ENCODE results near the gene ZDHHC7. TPM values are rescaled to one million over a fixed set of nuclear protein-coding genes. Genes with fewer than 3 reads are reported as not detected.

Gene ZDHHC7
- total and polyA plus RNA-seq, 9 of the 15 experiments (the other 6 are each of a cell fraction or from before 2014, with no cell fraction given), result 1.7 to 49.7 (median 37.4) TPM

DNA sequence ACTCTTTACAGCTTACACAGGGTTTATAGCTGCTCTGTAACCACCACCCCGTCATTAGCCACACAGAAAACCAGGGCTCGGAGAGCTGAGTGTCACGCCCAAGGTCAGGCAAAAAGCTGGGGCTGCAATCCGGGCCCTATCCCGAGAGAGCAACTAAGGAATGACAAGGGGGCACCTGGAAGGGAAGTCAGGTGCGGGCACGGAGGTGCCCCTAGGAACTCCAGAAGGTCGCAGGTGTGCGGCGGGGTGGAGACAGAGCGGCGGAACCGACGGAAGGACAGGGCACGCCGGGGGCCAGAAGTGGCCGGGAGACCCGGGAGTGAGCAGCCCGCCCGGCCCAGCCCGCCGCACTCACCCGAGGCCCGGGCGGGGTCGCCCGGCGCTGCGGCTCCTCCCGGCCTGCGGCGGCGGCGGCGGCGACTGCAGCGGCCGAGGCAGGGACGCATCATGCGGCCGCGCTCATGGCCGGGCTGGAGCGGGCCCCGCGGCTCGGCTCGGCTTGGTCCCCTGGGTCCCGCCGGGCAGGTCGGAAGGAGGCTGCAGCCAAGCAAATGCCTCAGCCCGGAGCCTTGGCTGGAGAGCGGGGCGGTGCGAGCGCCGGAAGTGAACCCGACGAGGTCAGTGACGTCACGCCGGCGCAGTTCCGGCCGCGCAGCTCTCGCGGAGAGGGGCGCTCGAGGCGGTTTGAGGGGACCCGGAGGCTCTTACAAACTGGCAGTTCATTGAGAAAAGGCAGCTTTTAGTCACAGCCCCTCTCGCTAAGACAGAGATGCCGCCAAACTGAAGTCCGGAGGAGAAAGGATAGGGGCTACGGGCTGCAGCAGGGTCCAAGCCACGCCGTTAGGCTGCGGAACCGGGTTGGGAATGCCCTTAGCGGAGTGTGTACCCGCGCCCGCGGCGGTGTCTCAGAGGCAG, at the start of gene ZDHHC7 (continued):
- TF ChIP-seq, protein P1, sequence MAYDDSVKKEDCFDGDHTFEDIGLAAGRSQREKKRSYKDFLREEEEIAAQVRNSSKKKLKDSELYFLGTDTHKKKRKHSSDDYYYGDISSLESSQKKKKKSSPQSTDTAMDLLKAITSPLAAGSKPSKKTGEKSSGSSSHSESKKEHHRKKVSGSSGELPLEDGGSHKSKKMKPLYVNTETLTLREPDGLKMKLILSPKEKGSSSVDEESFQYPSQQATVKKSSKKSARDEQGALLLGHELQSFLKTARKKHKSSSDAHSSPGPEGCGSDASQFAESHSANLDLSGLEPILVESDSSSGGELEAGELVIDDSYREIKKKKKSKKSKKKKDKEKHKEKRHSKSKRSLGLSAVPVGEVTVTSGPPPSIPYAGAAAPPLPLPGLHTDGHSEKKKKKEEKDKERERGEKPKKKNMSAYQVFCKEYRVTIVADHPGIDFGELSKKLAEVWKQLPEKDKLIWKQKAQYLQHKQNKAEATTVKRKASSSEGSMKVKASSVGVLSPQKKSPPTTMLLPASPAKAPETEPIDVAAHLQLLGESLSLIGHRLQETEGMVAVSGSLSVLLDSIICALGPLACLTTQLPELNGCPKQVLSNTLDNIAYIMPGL (CRISPR knock-in tag; IDR thresholded peaks at IDR 0.05), result peak; percentile 69; the same call in 1 of the 2 replicates
- TF ChIP-seq BACH1 (tag; IDR thresholded peaks at IDR 0.05), result no peak
- no peak for TF ChIP-seq TEAD2 (tag; IDR thresholded peaks at IDR 0.05)
- TF ChIP-seq, protein P2, sequence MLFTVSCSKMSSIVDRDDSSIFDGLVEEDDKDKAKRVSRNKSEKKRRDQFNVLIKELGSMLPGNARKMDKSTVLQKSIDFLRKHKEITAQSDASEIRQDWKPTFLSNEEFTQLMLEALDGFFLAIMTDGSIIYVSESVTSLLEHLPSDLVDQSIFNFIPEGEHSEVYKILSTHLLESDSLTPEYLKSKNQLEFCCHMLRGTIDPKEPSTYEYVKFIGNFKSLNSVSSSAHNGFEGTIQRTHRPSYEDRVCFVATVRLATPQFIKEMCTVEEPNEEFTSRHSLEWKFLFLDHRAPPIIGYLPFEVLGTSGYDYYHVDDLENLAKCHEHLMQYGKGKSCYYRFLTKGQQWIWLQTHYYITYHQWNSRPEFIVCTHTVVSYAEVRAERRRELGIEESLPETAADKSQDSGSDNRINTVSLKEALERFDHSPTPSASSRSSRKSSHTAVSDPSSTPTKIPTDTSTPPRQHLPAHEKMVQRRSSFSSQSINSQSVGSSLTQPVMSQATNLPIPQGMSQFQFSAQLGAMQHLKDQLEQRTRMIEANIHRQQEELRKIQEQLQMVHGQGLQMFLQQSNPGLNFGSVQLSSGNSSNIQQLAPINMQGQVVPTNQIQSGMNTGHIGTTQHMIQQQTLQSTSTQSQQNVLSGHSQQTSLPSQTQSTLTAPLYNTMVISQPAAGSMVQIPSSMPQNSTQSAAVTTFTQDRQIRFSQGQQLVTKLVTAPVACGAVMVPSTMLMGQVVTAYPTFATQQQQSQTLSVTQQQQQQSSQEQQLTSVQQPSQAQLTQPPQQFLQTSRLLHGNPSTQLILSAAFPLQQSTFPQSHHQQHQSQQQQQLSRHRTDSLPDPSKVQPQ (CRISPR knock-in tag; IDR thresholded peaks at IDR 0.05; ENCODE audit: borderline replicate concordance), result no peak
- TF ChIP-seq, protein P3, sequence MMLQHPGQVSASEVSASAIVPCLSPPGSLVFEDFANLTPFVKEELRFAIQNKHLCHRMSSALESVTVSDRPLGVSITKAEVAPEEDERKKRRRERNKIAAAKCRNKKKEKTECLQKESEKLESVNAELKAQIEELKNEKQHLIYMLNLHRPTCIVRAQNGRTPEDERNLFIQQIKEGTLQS (IDR thresholded peaks at IDR 0.05), result peak; percentile 96
- TF ChIP-seq, protein P3 (CRISPR knock-in tag; conservative IDR thresholded peaks at IDR 0.05), result no peak
- no peak for TF ChIP-seq ZNF274 (IDR thresholded peaks at IDR 0.05; ENCODE audit: borderline replicate concordance, low read depth, low read length)
- peak; percentile 96 for TF ChIP-seq GABPB1 (CRISPR knock-in tag; IDR thresholded peaks at IDR 0.05)
- peak; percentile 99 for TF ChIP-seq POLR2A (conservative IDR thresholded peaks at IDR 0.05)
- no peak for TF ChIP-seq YBX1 (IDR thresholded peaks at IDR 0.05)
- TF ChIP-seq, protein P4, sequence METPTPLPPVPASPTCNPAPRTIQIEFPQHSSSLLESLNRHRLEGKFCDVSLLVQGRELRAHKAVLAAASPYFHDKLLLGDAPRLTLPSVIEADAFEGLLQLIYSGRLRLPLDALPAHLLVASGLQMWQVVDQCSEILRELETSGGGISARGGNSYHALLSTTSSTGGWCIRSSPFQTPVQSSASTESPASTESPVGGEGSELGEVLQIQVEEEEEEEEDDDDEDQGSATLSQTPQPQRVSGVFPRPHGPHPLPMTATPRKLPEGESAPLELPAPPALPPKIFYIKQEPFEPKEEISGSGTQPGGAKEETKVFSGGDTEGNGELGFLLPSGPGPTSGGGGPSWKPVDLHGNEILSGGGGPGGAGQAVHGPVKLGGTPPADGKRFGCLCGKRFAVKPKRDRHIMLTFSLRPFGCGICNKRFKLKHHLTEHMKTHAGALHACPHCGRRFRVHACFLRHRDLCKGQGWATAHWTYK (CRISPR knock-in tag; IDR thresholded peaks at IDR 0.05), result peak; percentile 79; the same call in 1 of the 2 replicates
- peak in 1 of 2 experiments; percentile 53; a peak in 2 of 4 replicates for TF ChIP-seq FOXK2 (conservative IDR thresholded peaks at IDR 0.05 in 1 of 2, IDR thresholded peaks at IDR 0.05 in 1 of 2; ENCODE audit: low read depth in 2 of 2)
- TF ChIP-seq MEIS2 (IDR thresholded peaks at IDR 0.05; ENCODE audit: partially characterized antibody), result no peak
- TF ChIP-seq NFIX (CRISPR knock-in tag; IDR thresholded peaks at IDR 0.05; ENCODE audit: low read depth), result no peak
- TF ChIP-seq, protein P5, sequence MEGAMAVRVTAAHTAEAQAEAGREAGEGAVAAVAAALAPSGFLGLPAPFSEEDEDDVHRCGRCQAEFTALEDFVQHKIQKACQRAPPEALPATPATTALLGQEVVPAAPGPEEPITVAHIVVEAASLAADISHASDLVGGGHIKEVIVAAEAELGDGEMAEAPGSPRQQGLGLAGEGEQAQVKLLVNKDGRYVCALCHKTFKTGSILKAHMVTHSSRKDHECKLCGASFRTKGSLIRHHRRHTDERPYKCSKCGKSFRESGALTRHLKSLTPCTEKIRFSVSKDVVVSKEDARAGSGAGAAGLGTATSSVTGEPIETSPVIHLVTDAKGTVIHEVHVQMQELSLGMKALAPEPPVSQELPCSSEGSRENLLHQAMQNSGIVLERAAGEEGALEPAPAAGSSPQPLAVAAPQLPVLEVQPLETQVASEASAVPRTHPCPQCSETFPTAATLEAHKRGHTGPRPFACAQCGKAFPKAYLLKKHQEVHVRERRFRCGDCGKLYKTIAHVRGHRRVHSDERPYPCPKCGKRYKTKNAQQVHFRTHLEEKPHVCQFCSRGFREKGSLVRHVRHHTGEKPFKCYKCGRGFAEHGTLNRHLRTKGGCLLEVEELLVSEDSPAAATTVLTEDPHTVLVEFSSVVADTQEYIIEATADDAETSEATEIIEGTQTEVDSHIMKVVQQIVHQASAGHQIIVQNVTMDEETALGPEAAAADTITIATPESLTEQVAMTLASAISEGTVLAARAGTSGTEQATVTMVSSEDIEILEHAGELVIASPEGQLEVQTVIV (CRISPR knock-in tag; IDR thresholded peaks at IDR 0.05; ENCODE audit: borderline replicate concordance), result no peak
- peak; percentile 70; the same call in 1 of the 2 replicates for TF ChIP-seq CTBP1 (IDR thresholded peaks at IDR 0.05; ENCODE audit: borderline replicate concordance)
- TF ChIP-seq NR4A1 (CRISPR knock-in tag; IDR thresholded peaks at IDR 0.05), result peak; percentile 94; the same call in 1 of the 2 replicates
- TF ChIP-seq NR4A1 (tag; IDR thresholded peaks at IDR 0.05), result no peak

All from K562 (cell line).